Activated CD4-positive, CD25-positive, alpha-beta regulatory T cell treated with anti-CD3 and anti-CD28 coated beads, Interleukin-2, amount 50 U/mL, for 24 hours (primary cell): Measurements from ENCODE around the gene UNC5A.
"Not testable (repeated sequence)": the region's sequence is repeated elsewhere in the genome, so short reads cannot be mapped to it uniquely, and the experiment has no call there.

Source experiments
- ATAC-seq, 2 donors: fragments of 150-1000 bp; cut with Tn5 transposase; one replicate each; pipeline ENCODE4 v1.10.0; 2021; ENCODE audit warnings: mild to moderate bottlenecking in 1 of 2, moderate library complexity in 1 of 2

Gene UNC5A

DNA sequence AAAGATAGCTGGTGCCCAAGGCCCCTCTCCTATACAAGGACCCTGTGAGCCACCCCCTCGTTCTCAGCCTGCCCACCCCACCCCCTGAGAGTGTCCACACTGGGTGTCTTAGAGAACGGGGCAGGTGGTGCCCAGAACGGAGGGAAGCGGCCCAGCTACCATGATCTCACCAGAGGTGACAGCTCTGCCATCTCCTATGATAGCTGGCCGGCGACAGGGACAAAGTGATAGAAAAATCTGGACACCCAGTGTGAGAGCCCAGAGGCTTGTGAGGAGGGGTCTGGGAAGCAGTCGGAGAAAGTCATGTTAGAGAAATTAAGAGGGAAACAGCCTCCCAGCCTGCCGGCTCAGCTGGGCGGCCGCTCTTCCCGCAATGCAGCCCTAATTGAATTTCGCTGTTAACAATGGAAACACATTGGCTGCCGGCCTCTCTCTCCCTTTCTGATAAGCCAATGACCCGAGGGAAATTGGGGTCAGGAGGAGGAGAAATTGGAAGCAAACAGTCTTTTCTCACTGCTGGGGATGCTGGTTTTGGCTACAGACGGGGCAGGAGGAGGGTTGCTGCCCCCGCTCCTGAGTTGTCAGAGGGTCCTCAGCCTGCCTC is 56.5 kb downstream of the UNC5A start:
- ATAC-seq: no peak

GRCh38 chr5:176868126-176868525 is 57.8 kb downstream of the UNC5A start:
- ATAC-seq: no peak

DNA sequence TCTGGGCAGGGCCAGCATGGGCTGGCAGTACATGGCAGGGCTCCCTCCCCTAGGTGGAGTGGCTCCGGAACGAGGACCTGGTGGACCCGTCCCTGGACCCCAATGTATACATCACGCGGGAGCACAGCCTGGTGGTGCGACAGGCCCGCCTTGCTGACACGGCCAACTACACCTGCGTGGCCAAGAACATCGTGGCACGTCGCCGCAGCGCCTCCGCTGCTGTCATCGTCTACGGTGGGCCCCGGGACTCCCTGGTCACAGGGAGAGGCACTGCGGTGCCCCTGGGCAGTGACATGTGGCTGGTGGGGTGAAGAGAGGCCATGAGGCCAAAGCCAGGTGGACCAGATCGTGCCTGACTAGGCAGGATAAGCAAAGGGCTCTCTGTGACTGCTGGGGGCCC is 58.4 kb downstream of the UNC5A start:
- ATAC-seq: no peak

DNA sequence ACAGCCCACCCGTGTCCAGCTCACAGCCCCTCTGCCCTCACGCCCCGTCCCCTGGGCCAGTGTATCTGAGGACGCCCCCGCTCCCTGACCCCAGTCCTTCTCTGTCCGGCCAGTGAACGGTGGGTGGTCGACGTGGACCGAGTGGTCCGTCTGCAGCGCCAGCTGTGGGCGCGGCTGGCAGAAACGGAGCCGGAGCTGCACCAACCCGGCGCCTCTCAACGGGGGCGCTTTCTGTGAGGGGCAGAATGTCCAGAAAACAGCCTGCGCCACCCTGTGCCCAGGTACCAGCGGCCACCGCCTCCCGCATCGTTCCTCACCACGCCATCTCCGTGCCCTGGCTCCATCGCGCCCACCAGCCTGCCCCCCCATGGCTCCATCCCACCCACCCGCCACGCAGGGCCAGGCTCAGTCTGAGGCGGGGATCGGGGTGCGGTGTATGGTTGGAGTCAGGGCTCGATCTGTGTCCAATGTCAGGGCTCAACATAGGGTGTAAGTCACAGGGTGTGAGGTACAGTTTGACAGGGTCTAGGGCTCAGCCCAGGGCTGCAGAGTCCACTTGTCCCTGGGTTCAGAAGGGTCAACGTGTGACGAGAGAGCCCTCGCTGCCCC is 59.2 kb downstream of the UNC5A start:
- no peak for ATAC-seq

GRCh38 chr5:176870110-176870591 is 59.8 kb downstream of the UNC5A start:
- ATAC-seq: no peak

- not testable (repeated sequence) for ATAC-seq
Measured at GRCh38 chr5:176870644-176871043, 60.3 kb downstream of the UNC5A start.

DNA sequence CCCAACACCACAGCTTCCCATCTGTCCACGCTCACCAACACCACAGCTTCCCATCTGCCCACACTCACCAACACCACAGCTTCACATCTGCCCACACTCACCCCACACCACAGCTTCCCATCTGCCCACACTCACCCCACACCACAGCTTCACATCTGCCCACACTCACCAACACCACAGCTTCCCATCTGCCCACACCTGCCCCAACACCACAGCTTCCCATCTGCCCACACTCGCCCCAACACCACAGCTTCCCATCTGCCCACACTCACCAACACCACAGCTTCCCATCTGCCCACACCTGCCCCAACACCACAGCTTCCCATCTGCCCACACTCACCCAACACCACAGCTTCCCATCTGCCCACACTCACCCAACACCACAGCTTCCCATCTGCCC is 62.2 kb downstream of the UNC5A start:
- ATAC-seq: not testable (repeated sequence)

DNA sequence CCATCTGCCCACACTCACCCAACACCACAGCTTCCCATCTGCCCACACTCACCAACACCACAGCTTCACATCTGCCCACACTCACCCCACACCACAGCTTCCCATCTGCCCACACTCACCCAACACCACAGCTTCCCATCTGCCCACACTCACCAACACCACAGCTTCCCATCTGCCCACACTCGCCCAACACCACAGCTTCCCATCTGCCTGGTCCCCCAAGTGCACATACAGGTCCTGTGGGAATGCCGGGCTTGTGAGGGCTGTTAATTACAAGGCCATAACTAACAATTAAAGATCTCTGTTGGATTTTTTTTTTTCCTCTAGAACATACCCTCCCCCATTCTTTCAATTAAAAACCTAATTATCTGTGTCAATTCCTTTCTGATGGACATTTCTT is 62.7 kb downstream of the UNC5A start:
- not testable (repeated sequence) for ATAC-seq

DNA sequence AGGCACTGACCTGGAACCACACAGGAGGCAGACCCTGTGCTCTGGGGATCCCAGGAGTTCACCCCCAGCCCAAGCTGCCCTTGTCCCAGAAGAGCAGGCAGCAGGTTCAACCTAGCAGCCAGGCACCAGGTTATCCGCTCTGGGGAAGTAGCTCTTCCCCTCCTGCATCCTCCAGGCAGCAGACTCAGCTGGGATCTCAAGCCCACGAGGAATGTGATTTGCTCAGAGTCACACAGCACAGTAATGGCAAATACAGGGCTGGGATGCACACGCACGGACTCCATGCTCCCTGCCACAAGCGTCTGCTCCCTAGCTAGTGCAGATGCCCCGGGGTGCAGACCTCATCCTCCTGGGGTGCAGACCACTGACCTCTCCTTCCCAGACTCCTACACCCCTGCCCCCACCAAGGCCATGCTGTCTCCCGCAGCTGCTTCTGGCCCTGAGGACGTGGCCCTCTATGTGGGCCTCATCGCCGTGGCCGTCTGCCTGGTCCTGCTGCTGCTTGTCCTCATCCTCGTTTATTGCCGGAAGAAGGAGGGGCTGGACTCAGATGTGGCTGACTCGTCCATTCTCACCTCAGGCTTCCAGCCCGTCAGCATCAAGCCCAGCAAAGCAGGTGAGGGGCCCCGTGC is 63.3 kb downstream of the UNC5A start:
- no peak for ATAC-seq

DNA sequence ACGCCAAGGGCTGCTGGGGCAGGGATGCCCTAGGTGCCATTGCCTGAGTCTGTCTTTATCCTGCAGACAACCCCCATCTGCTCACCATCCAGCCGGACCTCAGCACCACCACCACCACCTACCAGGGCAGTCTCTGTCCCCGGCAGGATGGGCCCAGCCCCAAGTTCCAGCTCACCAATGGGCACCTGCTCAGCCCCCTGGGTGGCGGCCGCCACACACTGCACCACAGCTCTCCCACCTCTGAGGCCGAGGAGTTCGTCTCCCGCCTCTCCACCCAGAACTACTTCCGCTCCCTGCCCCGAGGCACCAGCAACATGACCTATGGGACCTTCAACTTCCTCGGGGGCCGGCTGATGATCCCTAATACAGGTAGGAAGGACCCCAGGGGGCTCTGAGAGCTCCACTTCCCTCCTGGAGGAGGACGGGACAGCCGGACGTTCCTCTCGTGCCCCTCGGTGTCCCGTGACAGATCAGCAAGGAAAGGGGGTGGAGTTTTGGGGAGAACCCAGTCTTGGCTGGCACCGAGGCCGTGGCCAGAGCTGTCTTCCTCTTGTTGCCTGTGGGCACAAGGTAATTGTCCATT is 63.9 kb downstream of the UNC5A start:
- ATAC-seq: no peak

DNA sequence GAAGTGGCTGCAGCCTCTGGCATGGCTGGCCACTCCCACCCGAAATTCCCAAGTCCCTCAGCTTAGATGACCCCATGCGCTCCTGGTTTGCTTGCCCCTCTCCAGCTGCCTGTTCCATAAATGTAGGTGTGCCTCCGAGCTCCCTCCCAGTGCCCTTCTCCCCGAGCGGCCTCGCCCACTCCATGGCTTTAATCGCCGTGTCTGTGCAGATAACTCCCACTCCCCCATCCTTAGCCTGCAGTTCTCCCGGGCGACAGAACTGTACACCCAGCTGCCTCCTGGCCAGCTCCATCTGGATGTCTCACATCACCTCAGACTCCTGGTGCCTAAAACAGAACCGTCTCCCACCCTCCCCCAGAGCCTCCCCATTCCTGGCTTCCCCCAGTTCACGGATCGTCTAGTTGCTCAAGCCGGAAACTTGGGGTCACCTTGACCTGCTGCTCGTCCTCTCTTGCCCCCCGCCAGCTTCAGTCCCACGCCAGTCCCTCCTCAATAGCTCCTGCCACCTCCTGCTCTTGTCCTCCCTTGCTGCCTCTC is 64.7 kb downstream of the UNC5A start:
- ATAC-seq: no peak

- no peak for ATAC-seq
Measured at GRCh38 chr5:176875783-176876505, 65.6 kb downstream of the UNC5A start.

GRCh38 chr5:176876506-176877431 is 66.4 kb downstream of the UNC5A start:
- ATAC-seq: no peak

DNA sequence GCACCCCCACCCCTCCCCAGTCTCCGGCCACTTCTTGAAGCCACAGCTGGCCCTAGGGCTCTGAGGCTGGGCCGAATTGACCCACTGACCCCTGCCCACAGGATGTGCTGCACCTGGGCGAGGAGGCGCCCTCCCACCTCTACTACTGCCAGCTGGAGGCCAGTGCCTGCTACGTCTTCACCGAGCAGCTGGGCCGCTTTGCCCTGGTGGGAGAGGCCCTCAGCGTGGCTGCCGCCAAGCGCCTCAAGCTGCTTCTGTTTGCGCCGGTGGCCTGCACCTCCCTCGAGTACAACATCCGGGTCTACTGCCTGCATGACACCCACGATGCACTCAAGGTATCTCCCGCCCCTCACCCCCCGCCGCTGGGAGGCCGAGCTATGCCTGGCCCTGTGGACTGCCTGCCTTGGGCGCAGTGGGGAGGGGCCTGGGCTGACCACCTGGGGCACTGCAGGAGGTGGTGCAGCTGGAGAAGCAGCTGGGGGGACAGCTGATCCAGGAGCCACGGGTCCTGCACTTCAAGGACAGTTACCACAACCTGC is 67.5 kb downstream of the UNC5A start:
- ATAC-seq: no peak

DNA sequence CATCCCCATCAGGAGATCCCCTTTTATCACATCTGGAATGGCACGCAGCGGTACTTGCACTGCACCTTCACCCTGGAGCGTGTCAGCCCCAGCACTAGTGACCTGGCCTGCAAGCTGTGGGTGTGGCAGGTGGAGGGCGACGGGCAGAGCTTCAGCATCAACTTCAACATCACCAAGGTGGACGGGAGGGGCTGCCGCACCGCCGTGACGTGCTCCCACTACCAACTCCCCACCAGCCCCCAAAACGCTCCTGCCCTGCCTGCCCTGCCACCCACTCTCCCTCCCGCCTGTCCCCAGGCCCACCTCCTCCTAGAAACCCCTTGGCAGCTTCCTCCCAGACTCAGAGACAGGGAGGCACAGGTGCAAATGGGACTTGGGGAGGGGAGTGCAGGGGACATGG is 68.1 kb downstream of the UNC5A start:
- no peak for ATAC-seq

GRCh38 chr5:176878906-176879662 is 68.7 kb downstream of the UNC5A start:
- ATAC-seq: no peak

- ATAC-seq: no peak
Measured at GRCh38 chr5:176879663-176880361, 69.5 kb downstream of the UNC5A start.

DNA sequence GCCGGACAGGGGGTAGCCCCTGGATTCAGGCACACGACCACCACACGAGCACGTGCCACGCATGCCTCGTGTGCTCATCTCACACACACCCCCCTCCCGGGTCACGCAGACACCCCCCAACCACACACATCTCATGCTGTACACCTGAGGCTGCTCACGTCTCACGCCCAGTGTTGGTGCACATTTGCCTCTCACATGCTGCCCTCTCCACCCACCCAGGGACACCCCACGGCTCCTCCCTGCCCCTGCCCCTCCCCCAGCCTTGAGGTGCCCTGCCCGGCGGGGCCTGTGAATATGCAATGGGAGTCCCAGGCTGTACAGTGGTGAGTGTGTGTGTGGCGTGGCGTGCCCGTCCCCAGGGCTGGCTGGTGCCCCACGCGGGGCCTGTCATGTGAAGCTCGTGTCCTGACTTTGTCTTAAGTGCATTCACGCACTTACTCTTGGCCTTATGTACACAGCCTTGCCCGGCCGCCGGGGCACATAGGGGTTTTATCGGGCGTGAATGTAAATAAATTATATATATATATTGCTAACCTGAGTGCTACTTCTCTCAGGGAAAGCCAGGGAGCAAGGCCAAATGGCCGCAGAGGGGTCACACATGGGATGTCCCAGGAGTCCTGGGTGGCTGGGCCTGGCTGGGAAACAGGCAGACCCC is 70.1 kb downstream of the UNC5A start:
- ATAC-seq: no peak

- ATAC-seq: no peak
Measured at GRCh38 chr5:176881021-176881749, 70.8 kb downstream of the UNC5A start.
